ENCODE data around the gene MEGF8.
A peak's percentile ranks its signal among the peaks of the same experiment; 100 is the strongest.

Gene MEGF8

GRCh38 chr19:42323473-42323851, 2.0 kb upstream of the MEGF8 start:
- Histone ChIP-seq H3K4me2 (ENCODE audit: low read depth, low read length, poor library complexity, severe bottlenecking) (no peak overlapping the region), H3K9me2 (replicated peaks; ENCODE audit: insufficient read depth, low read length) (no peaks in the 10 kb centered on the region), H3K9me3 (ENCODE audit: insufficient read depth, low read length) (no peaks in the 10 kb centered on the region), H3K4me3 (ENCODE audit: insufficient read depth, low read length, poor library complexity, severe bottlenecking) (no peak overlapping the region), H3K79me2 (ENCODE audit: insufficient read depth, low read length) (no peaks in the 10 kb centered on the region), H3F3A (ENCODE audit: insufficient read depth) (no peaks in the 10 kb centered on the region), H4K20me1 (ENCODE audit: low read depth, low read length) (no peaks in the 10 kb centered on the region), H3K27me3 (ENCODE audit: low read length) (no peaks in the 10 kb centered on the region), H3K9ac (ENCODE audit: low read length) (no peak overlapping the region), H2AFZ (ENCODE audit: low read depth, low read length, severe bottlenecking) (no peak overlapping the region), H3K27ac (ENCODE audit: low read depth, low read length) (no peak overlapping the region), H3K36me3 (ENCODE audit: low read length) (no peaks in the 10 kb centered on the region)
- no peak for TF ChIP-seq EZH2phosphoT487 (conservative IDR thresholded peaks at IDR 0.05; ENCODE audit: low read length)
- no peak for TF ChIP-seq CTCF (IDR thresholded peaks at IDR 0.05; ENCODE audit: insufficient read depth, low read length, poor library complexity, severe bottlenecking)

- H3K27me3 ChIP-seq (ENCODE audit: low read length) = no peaks in the 10 kb centered on the region
- peak overlapping the region; percentile 89 for H3K4me2 ChIP-seq (ENCODE audit: low read depth, low read length, poor library complexity, severe bottlenecking)
- H3K9ac ChIP-seq (ENCODE audit: low read length) = peak overlapping the region; percentile 63
- H4K20me1 ChIP-seq (ENCODE audit: low read depth, low read length) = no peaks in the 10 kb centered on the region
- H2AFZ ChIP-seq (ENCODE audit: low read depth, low read length, severe bottlenecking) = peak overlapping the region; percentile 100
- no peaks in the 10 kb centered on the region for H3K36me3 ChIP-seq (ENCODE audit: low read length)
- TF ChIP-seq EZH2phosphoT487 (conservative IDR thresholded peaks at IDR 0.05; ENCODE audit: low read length) (no peak), CTCF (IDR thresholded peaks at IDR 0.05; ENCODE audit: insufficient read depth, low read length, poor library complexity, severe bottlenecking) (no peak)
- H3K4me3 ChIP-seq (ENCODE audit: insufficient read depth, low read length, poor library complexity, severe bottlenecking) = no peak overlapping the region
- H3K9me3 ChIP-seq (ENCODE audit: insufficient read depth, low read length) = no peaks in the 10 kb centered on the region
- no peak overlapping the region for H3K27ac ChIP-seq (ENCODE audit: low read depth, low read length)
- no peaks in the 10 kb centered on the region for H3K9me2 ChIP-seq (replicated peaks; ENCODE audit: insufficient read depth, low read length)
- no peaks in the 10 kb centered on the region for H3F3A ChIP-seq (ENCODE audit: insufficient read depth)
- no peaks in the 10 kb centered on the region for H3K79me2 ChIP-seq (ENCODE audit: insufficient read depth, low read length)
Observed at GRCh38 chr19:42323852-42324654, 1.4 kb upstream of the MEGF8 start.

DNA sequence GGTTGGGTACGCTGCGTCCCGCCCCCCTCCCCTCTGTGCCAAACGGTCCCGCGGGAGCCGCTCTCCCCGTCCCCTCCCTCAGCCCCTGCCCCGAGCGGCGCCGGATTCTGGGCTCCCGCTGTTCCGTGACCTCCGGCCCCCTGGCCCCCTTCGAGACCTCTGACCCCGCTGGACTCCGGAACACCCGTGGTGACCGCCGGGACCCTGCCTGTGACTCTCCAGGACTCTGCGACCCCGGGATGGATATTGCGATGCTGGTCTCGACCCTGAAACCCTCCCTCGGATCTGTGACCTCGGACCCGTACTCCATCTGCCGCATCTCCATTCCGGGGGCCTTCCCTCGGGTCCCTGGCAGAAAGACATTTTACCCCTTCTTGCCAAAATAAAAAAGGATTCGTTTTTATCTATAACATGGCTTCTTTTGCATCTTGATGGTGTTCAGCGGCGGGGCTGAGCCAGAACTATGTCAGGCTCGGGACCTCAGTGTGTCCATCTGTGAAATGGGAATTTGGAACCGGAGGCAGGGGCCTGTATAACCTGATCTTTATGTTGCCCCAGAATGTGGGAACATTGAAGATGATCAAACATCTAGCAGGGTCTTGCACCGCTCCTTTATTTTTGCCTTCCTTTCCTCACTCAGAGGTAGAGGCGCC, 654 bp upstream of the MEGF8 start:
- TF ChIP-seq CTCF (IDR thresholded peaks at IDR 0.05; ENCODE audit: insufficient read depth, low read length, poor library complexity, severe bottlenecking) (peak; percentile 87), EZH2phosphoT487 (conservative IDR thresholded peaks at IDR 0.05; ENCODE audit: low read length) (no peak)
- Histone ChIP-seq H3K9me2 (replicated peaks; ENCODE audit: insufficient read depth, low read length) (no peaks in the 10 kb centered on the region), H2AFZ (ENCODE audit: low read depth, low read length, severe bottlenecking) (peak overlapping the region; percentile 100), H4K20me1 (ENCODE audit: low read depth, low read length) (no peaks in the 10 kb centered on the region), H3K4me3 (ENCODE audit: insufficient read depth, low read length, poor library complexity, severe bottlenecking) (peak overlapping the region; percentile 54), H3K36me3 (ENCODE audit: low read length) (no peaks in the 10 kb centered on the region), H3K27ac (ENCODE audit: low read depth, low read length) (no peak overlapping the region), H3K4me2 (ENCODE audit: low read depth, low read length, poor library complexity, severe bottlenecking) (peak overlapping the region; percentile 89), H3K79me2 (ENCODE audit: insufficient read depth, low read length) (no peaks in the 10 kb centered on the region), H3K9me3 (ENCODE audit: insufficient read depth, low read length) (no peaks in the 10 kb centered on the region), H3K9ac (ENCODE audit: low read length) (peak overlapping the region; percentile 63), H3K27me3 (ENCODE audit: low read length) (no peaks in the 10 kb centered on the region), H3F3A (ENCODE audit: insufficient read depth) (no peaks in the 10 kb centered on the region)
